CD1c-positive myeloid dendritic cell (primary cell): ENCODE measurements around the gene KRTAP9-2.
"Not testable (repeated sequence)": the region's sequence is repeated elsewhere in the genome, so short reads cannot be mapped to it uniquely, and the experiment has no call there.

Experiments
- DNase-seq: peaks from one replicate; pipeline ENCODE4 v3.0.0-alpha.2; 2016; ENCODE audit errors: extremely low spot score

Gene KRTAP9-2

GRCh38 chr17:41237116-41237515 is 10.7 kb downstream of the KRTAP9-2 start:
- DNase-seq = not testable (repeated sequence)

GRCh38 chr17:41237949-41238437 is 11.5 kb downstream of the KRTAP9-2 start, which contains the start of gene KRTAP9-8:
Gene KRTAP9-8 (plus strand): TSS chr17:41237999. CDS start chr17:41238052, 53 bp downstream.
- not testable (repeated sequence) for DNase-seq

- not testable (repeated sequence) for DNase-seq
These were observed 20.7 kb downstream of the KRTAP9-2 start for GRCh38 chr17:41246995-41247787.

- DNase-seq = not testable (repeated sequence)
These were observed 23.3 kb downstream of the KRTAP9-2 start, which contains the start of gene KRTAP9-4 for GRCh38 chr17:41249637-41250240. Gene KRTAP9-4 (plus strand): TSS chr17:41249687. CDS start chr17:41249721, 34 bp downstream.

- DNase-seq = no peak
These were observed 24.8 kb downstream of the KRTAP9-2 start for GRCh38 chr17:41251261-41251660.

GRCh38 chr17:41254861-41255260 is 28.4 kb downstream of the KRTAP9-2 start:
- no peak for DNase-seq

- DNase-seq = not testable (repeated sequence)
These were observed 29.2 kb downstream of the KRTAP9-2 start, which contains the start of gene KRTAP9-9 for GRCh38 chr17:41255381-41256290. Gene KRTAP9-9 (plus strand): TSS chr17:41255384.

- DNase-seq = no peak
These were observed 29.8 kb downstream of the KRTAP9-2 start for GRCh38 chr17:41256291-41256685.

- no peak for DNase-seq
These were observed 32.0 kb downstream of the KRTAP9-2 start for GRCh38 chr17:41258406-41258805.

- DNase-seq = no peak
These were observed 36.8 kb downstream of the KRTAP9-2 start for GRCh38 chr17:41263212-41263611.

- DNase-seq = no peak
These were observed 38.2 kb downstream of the KRTAP9-2 start for GRCh38 chr17:41264599-41264998.

GRCh38 chr17:41265078-41265477 is 38.6 kb downstream of the KRTAP9-2 start, which contains the start of gene KRTAP9-6:
Gene KRTAP9-6 (plus strand): TSS chr17:41265378. CDS start chr17:41265378, 0 bp downstream.
- DNase-seq = no peak

GRCh38 chr17:41267711-41268110 is 41.3 kb downstream of the KRTAP9-2 start:
- DNase-seq = no peak

GRCh38 chr17:41271323-41271722 is 44.9 kb downstream of the KRTAP9-2 start:
- DNase-seq = not testable (repeated sequence)

GRCh38 chr17:41271858-41272257 is 45.4 kb downstream of the KRTAP9-2 start:
- no peak for DNase-seq

- not testable (repeated sequence) for DNase-seq
These were observed 49.3 kb downstream of the KRTAP9-2 start, which contains the start of gene KRTAP9-7 for GRCh38 chr17:41275648-41276190. Gene KRTAP9-7 (plus strand): TSS chr17:41275698. CDS start chr17:41275698, 0 bp downstream.
